Uterine smooth muscle cell (primary cell): ENCODE data around the gene SLC25A44. TPM values are rescaled to one million over a fixed set of nuclear protein-coding genes. Genes with fewer than 3 reads are reported as not detected.

Source experiments
- total RNA-seq: library from RNA; depleted of rRNA; stranded (reverse); fragments of >200 nt; gene quantifications from 2 replicates; pipeline ENCODE4 v1.2.3, GENCODE V29; 2014

The SLC25A44 gene, protein sequence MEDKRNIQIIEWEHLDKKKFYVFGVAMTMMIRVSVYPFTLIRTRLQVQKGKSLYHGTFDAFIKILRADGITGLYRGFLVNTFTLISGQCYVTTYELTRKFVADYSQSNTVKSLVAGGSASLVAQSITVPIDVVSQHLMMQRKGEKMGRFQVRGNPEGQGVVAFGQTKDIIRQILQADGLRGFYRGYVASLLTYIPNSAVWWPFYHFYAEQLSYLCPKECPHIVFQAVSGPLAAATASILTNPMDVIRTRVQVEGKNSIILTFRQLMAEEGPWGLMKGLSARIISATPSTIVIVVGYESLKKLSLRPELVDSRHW
- total RNA-seq: 7.6 and 11.2 TPM in 2 replicates

GRCh38 chr1:156193488-156194299 lies at the start of gene SLC25A44:
TSS of gene SLC25A44 (plus strand) at chr1:156194104. CDS start at chr1:156199848, 5,744 bp downstream.

GRCh38 chr1:156153362-156153761 lies 40.5 kb upstream of the SLC25A44 start, which contains the start of gene SEMA4A:
TSS of gene SEMA4A (plus strand) at chr1:156153585. CDS start at chr1:156154579, 994 bp downstream.

DNA sequence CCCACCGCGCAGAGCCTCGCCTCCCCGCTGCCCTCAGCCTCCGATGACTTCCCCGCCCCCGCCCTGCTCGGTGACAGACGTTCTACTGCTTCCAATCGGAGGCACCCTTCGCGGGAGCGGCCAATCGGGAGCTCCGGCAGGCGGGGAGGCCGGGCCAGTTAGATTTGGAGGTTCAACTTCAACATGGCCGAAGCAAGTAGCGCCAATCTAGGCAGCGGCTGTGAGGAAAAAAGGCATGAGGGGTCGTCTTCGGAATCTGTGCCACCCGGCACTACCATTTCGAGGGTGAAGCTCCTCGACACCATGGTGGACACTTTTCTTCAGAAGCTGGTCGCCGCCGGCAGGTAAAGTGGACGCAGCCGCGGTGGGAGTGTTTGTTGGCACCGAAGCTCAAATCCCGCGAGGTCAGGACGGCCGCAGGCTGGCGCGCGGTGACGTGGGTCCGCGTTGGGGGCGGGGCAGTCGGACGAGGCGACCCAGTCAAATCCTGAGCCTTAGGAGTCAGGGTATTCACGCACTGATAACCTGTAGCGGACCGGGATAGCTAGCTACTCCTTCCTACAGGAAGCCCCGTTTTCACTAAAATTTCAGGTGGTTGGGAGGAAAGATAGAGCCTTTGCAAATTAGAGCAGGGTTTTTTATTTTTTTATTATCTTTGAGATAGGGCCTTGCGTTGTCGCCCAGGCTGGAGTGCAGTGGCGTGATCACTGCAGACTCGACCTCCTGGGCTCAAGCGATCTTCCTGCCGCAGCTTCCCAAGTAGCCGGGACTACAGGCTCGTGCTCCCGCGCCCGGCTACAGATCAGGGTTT lies 19.1 kb downstream of the SLC25A44 start, which contains the start of gene PMF1:
Gene PMF1, plus strand, starts transcription at position 175 of the 811 bp plus-strand sequence. Its CDS starts 9 bp downstream, at position 184.

DNA sequence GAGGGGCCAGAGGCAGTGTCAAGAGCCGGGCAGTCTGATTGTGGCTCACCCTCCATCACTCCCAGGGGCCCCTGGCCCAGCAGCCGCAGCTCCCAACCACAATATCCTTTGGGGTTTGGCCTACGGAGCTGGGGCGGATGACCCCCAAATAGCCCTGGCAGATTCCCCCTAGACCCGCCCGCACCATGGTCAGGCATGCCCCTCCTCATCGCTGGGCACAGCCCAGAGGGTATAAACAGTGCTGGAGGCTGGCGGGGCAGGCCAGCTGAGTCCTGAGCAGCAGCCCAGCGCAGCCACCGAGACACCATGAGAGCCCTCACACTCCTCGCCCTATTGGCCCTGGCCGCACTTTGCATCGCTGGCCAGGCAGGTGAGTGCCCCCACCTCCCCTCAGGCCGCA lies 48.0 kb downstream of the SLC25A44 start, which contains the start of gene BGLAP:
Gene BGLAP, plus strand, starts transcription at position 259 of the 400 bp plus-strand sequence. Its CDS starts 48 bp downstream, at position 307.

GRCh38 chr1:156247460-156248322 lies 53.8 kb downstream of the SLC25A44 start, which contains the start of gene PAQR6:
TSS of gene PAQR6 (minus strand) at chr1:156248056. CDS start at chr1:156246731, 1,325 bp downstream.

Other genes with a start within 250 kb of the SLC25A44 start
- gene ARHGEF2, start 215.6 kb upstream of the SLC25A44 start, total RNA-seq: 183 and 207 TPM in 2 replicates
- gene SSR2, start 173.2 kb upstream of the SLC25A44 start, total RNA-seq: 628 and 681 TPM in 2 replicates
- 12.8 and 14.7 TPM in 2 replicates for gene UBQLN4, start 140.3 kb upstream of the SLC25A44 start, total RNA-seq
- gene LAMTOR2, start 139.3 kb upstream of the SLC25A44 start, total RNA-seq: 35.0 and 40.1 TPM in 2 replicates
- not detected in 2 replicates for gene RAB25, start 132.9 kb upstream of the SLC25A44 start, total RNA-seq
- gene MEX3A, start 111.6 kb upstream of the SLC25A44 start, total RNA-seq: 0.89 and 1.7 TPM in 2 replicates
- gene LMNA, start 79.4 kb upstream of the SLC25A44 start, total RNA-seq: 1,149 and 1,765 TPM in 2 replicates
- gene SEMA4A, start 40.5 kb upstream of the SLC25A44 start, total RNA-seq: 0.66 and 1.2 TPM in 2 replicates
- 28.9 and 45.6 TPM in 2 replicates for gene PMF1, start 18.9 kb downstream of the SLC25A44 start, total RNA-seq
- 0.11 TPM in 1 of 2 replicates, not detected in the other for gene BGLAP, start 48.1 kb downstream of the SLC25A44 start, total RNA-seq
- 0.22 and 0.37 TPM in 2 replicates for gene PAQR6, start 54.0 kb downstream of the SLC25A44 start, total RNA-seq
- gene SMG5, start 88.7 kb downstream of the SLC25A44 start, total RNA-seq: 54.8 and 59.2 TPM in 2 replicates
- gene TMEM79, start 90.2 kb downstream of the SLC25A44 start, total RNA-seq: 1.3 and 2.5 TPM in 2 replicates
- gene GLMP, start 101.6 kb downstream of the SLC25A44 start, total RNA-seq: 38.3 and 69.4 TPM in 2 replicates
- gene VHLL, start 105.2 kb downstream of the SLC25A44 start, total RNA-seq: not detected in 2 replicates
- 385 and 599 TPM in 2 replicates for gene CCT3, start 144.2 kb downstream of the SLC25A44 start, total RNA-seq
- not detected in 2 replicates for gene TSACC, start 144.4 kb downstream of the SLC25A44 start, total RNA-seq
- not detected in 2 replicates for gene RHBG, start 175.1 kb downstream of the SLC25A44 start, total RNA-seq